A549 treated with GW870086 at 1 μM for 4 hours (cell line): ENCODE data around the gene TCF7. TPM values are rescaled to one million over a fixed set of nuclear protein-coding genes. Genes with fewer than 3 reads are reported as not detected.

Experiments used
- total RNA-seq: library from RNA; stranded (reverse); fragments of 200-300 nt; extraction: Qiagen RNA extraction; gene quantifications from 5 replicates; pipeline ENCODE4 v1.2.3, GENCODE V29; 2022; ENCODE audit warnings: low read depth

TCF7 gene
- 9.9 to 12.3 TPM (median 11.3 TPM) in 5 replicates for total RNA-seq

GRCh38 chr5:134113902-134114875 lies at the start of gene TCF7:
Gene TCF7, plus strand, starts transcription at chr5:134114681. Its CDS starts 226 bp downstream, at chr5:134114907.

GRCh38 chr5:134176511-134177368 lies 62.3 kb downstream of the TCF7 start, which contains the start of gene SKP1:
Gene SKP1, minus strand, starts transcription at chr5:134176950. Its CDS starts 2,928 bp downstream, at chr5:134174022.

Other genes starting within 250 kb of the TCF7 start
- 48.1 to 56.8 TPM (median 54.9 TPM) in 5 replicates for gene C5orf15, start 146.1 kb upstream of the TCF7 start, total RNA-seq
- 366 to 411 TPM (median 408 TPM) in 5 replicates for gene VDAC1, start 109.7 kb upstream of the TCF7 start, total RNA-seq
- gene SKP1, start 62.3 kb downstream of the TCF7 start, total RNA-seq = 610 to 734 TPM (median 626 TPM) in 5 replicates
- 218 to 279 TPM (median 271 TPM) in 5 replicates for gene PPP2CA, start 111.4 kb downstream of the TCF7 start, total RNA-seq